GM12878 (cell line): ENCODE measurements around the gene CAMLG. TPM values are rescaled to one million over a fixed set of nuclear protein-coding genes. Genes with fewer than 3 reads are reported as not detected.

Experiments
- BACH1 ChIP-seq: fragments of 450-650 bp; IDR thresholded peaks from 2 replicates; pipeline ENCODE4 v1.6.1; 2017; ENCODE audit warnings: mild to moderate bottlenecking, borderline replicate concordance
- BHLHE40 ChIP-seq, 2 experiments: fragments of 450-650 bp in 1 of 2; IDR thresholded peaks; 2 replicates each; pipeline ENCODE4 v1.6.1; 2011 to 2017; ENCODE audit warnings: low read depth in 2 of 2, borderline replicate concordance in 1 of 2, improper control_type of control experiment in 1 of 2, low read length in 1 of 2, mild to moderate bottlenecking in 1 of 2
- CBFB ChIP-seq: IDR thresholded peaks from 2 replicates; pipeline ENCODE4 v1.6.1; 2016; ENCODE audit warnings: antibody characterized with exemption, low read depth
- CREM ChIP-seq: IDR thresholded peaks from 2 replicates; pipeline ENCODE4 v1.6.1; 2014; ENCODE audit warnings: antibody characterized with exemption, low read depth
- GATAD2B ChIP-seq: fragments of 450-650 bp; conservative IDR thresholded peaks from 2 replicates; pipeline ENCODE4 v1.6.1; 2017; ENCODE audit warnings: low read depth, mild to moderate bottlenecking, moderate library complexity
- HDAC6 ChIP-seq: fragments of 200-600 bp; sonication (generic); IDR thresholded peaks from one replicate; pipeline ENCODE4 v1.8.0; 2017; ENCODE audit warnings: antibody characterized with exemption; ENCODE audit not compliant: unreplicated experiment
- HDGF ChIP-seq: fragments of 450-650 bp; IDR thresholded peaks from 2 replicates; pipeline ENCODE4 v1.6.1; 2016; ENCODE audit warnings: antibody characterized with exemption
- JUNB ChIP-seq: IDR thresholded peaks from 2 replicates; pipeline ENCODE4 v1.6.1; 2016; ENCODE audit warnings: antibody characterized with exemption, mild to moderate bottlenecking
- KLF5 ChIP-seq: fragments of 450-650 bp; IDR thresholded peaks from 2 replicates; pipeline ENCODE4 v1.6.1; 2014; ENCODE audit warnings: mild to moderate bottlenecking; ENCODE audit not compliant: partially characterized antibody
- NFYB ChIP-seq: IDR thresholded peaks from 2 replicates; pipeline ENCODE4 v1.6.1; 2011; ENCODE audit warnings: low read depth, mild to moderate bottlenecking, low read length, improper control_type of control experiment, moderate library complexity; ENCODE audit not compliant: insufficient read depth
- NR2C1 ChIP-seq: fragments of 450-650 bp; IDR thresholded peaks from 2 replicates; pipeline ENCODE4 v1.6.1; 2017; ENCODE audit warnings: antibody characterized with exemption, mild to moderate bottlenecking, moderate library complexity
- POLR2AphosphoS5 ChIP-seq: IDR thresholded peaks from 2 replicates; pipeline ENCODE4 v1.6.1; 2011; ENCODE audit warnings: mild to moderate bottlenecking, low read length, inconsistent platforms
- POU2F2 ChIP-seq: IDR thresholded peaks from 3 replicates; pipeline ENCODE4 v1.6.1; 2011; ENCODE audit warnings: low read depth, mild to moderate bottlenecking, low read length, borderline replicate concordance
- RELB ChIP-seq: fragments of 450-650 bp; IDR thresholded peaks from 2 replicates; pipeline ENCODE4 v1.6.1; 2017; ENCODE audit warnings: low read depth, mild to moderate bottlenecking, moderate library complexity
- ZNF622 ChIP-seq: fragments of 450-650 bp; IDR thresholded peaks from 2 replicates; pipeline ENCODE4 v1.6.1; 2017; ENCODE audit warnings: mild to moderate bottlenecking, inconsistent platforms
- polyA plus RNA-seq, 11 experiments: library from polyadenylated mRNA; depleted of rRNA in 4 of 11; unstranded in 6 of 11; stranded (reverse) in 5 of 11; fragments of >200 nt; fragmentation: Nextera tagmentation in 4 of 11; fragmentation: Illumina TruSeq in 1 of 11; extraction: Ambion mirVana in 4 of 11; extraction: Trizol in 1 of 11; gene quantifications; 1 replicate in 1 of 11; 2 replicates in 10 of 11; pipeline versions ENCODE4 v1.2.1 to v1.2.3, GENCODE V29; 2011 to 2016; ENCODE audit warnings: inconsistent platforms in 2 of 11, missing spikeins in 2 of 11, low read depth in 1 of 11
- total RNA-seq, 4 experiments: library from RNA; depleted of rRNA in 3 of 4; stranded (reverse); fragments of >200 nt in 3 of 4; fragmentation: Illumina TruSeq in 1 of 4; extraction: Trizol in 1 of 4; gene quantifications; 2 replicates each; pipeline versions ENCODE4 v1.2.1 to v1.2.3, GENCODE V29; 2013 to 2021
- TF ChIP-seq, protein P1 (sequence below): fragments of 450-650 bp; formaldehyde crosslinking; IDR thresholded peaks from 2 replicates; pipeline ENCODE4 v1.4.0; 2020; ENCODE audit warnings: mild to moderate bottlenecking, moderate library complexity
- TF ChIP-seq, protein P2 (sequence below): fragments of 450-650 bp; IDR thresholded peaks from 2 replicates; pipeline ENCODE4 v1.6.1; 2017; ENCODE audit warnings: antibody characterized with exemption, mild to moderate bottlenecking, moderate library complexity
- TF ChIP-seq, protein P3 (sequence below): fragments of 450-650 bp; IDR thresholded peaks from 2 replicates; pipeline ENCODE4 v1.6.1; 2018; ENCODE audit warnings: mild to moderate bottlenecking, low read depth, moderate library complexity; ENCODE audit not compliant: partially characterized antibody

The CAMLG gene
- total and polyA plus RNA-seq, 10 of the 15 experiments (the other 5 are each of a cell fraction or from before 2014, with no cell fraction given), result 18.5 to 51.7 (median 25.5) TPM

DNA sequence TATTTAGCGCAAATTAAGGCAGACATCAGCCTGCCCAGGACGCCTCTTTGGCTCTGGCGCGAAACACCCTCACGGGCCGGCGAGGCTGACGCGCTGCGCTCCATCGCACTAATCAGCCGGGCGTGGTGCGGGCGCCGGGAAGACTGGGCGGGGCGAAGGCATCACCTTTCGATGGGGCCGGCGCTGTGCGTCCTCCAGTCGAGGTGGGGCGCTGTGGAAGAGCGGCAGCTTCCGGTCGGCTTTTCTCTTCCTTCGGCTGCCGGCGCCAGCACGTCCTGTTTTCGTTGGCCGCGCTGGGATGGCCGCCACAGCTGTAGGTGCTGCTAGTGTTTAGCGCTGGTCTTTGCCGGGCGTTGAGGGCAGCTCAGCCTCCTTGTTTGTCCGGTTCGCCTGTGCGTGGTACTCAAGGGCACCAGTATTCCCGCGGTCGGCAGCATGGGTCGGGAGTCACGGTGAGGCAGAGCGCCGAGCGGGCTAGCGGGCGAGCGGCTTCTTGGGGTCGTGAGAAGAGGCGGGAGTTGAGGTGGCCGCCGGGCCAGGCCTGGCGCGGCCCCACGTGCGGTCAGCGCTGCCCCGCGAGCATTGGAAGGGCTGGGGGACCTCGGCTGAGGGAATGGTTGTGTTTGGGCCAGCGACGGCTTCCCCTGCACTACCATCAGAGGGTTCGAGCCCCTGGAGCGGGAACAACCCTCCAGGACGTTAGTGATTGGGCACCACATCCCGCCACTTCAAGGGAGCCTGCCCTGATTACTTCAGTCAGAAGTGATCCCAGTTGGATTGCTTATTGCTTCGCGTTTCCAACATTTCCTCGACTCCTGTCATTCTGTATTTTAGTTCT lies 20.4 kb downstream of the CAMLG start, which contains the start of gene DDX46 (continued):
- TF ChIP-seq BHLHE40 (IDR thresholded peaks at IDR 0.05; ENCODE audit: borderline replicate concordance in 1 of 2, low read depth in 2 of 2, low read length in 1 of 2) (peak; percentile 66 to 86; a peak in 3 of 4 replicates), ZNF622 (no peak), CBFB (peak; percentile 34; the same call in 1 of the 2 replicates), NFYB (no peak), JUNB (no peak), HDGF (peak; percentile 71; the same call in 1 of the 2 replicates), POU2F2 (no peak), BACH1 (peak; percentile 54; the same call in 1 of the 2 replicates), HDAC6 (no peak), NR2C1 (peak; percentile 30; the same call in 1 of the 2 replicates), GATAD2B (no peak; the same call in 1 of the 2 replicates), RELB (peak; percentile 98), CREM (peak; percentile 78; the same call in 1 of the 2 replicates), KLF5 (peak; percentile 72), POLR2AphosphoS5 (peak; percentile 93)
- TF ChIP-seq, protein P1, sequence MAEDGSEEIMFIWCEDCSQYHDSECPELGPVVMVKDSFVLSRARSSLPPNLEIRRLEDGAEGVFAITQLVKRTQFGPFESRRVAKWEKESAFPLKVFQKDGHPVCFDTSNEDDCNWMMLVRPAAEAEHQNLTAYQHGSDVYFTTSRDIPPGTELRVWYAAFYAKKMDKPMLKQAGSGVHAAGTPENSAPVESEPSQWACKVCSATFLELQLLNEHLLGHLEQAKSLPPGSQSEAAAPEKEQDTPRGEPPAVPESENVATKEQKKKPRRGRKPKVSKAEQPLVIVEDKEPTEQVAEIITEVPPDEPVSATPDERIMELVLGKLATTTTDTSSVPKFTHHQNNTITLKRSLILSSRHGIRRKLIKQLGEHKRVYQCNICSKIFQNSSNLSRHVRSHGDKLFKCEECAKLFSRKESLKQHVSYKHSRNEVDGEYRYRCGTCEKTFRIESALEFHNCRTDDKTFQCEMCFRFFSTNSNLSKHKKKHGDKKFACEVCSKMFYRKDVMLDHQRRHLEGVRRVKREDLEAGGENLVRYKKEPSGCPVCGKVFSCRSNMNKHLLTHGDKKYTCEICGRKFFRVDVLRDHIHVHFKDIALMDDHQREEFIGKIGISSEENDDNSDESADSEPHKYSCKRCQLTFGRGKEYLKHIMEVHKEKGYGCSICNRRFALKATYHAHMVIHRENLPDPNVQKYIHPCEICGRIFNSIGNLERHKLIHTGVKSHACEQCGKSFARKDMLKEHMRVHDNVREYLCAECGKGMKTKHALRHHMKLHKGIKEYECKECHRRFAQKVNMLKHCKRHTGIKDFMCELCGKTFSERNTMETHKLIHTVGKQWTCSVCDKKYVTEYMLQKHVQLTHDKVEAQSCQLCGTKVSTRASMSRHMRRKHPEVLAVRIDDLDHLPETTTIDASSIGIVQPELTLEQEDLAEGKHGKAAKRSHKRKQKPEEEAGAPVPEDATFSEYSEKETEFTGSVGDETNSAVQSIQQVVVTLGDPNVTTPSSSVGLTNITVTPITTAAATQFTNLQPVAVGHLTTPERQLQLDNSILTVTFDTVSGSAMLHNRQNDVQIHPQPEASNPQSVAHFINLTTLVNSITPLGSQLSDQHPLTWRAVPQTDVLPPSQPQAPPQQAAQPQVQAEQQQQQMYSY, result no peak
- TF ChIP-seq, protein P2, sequence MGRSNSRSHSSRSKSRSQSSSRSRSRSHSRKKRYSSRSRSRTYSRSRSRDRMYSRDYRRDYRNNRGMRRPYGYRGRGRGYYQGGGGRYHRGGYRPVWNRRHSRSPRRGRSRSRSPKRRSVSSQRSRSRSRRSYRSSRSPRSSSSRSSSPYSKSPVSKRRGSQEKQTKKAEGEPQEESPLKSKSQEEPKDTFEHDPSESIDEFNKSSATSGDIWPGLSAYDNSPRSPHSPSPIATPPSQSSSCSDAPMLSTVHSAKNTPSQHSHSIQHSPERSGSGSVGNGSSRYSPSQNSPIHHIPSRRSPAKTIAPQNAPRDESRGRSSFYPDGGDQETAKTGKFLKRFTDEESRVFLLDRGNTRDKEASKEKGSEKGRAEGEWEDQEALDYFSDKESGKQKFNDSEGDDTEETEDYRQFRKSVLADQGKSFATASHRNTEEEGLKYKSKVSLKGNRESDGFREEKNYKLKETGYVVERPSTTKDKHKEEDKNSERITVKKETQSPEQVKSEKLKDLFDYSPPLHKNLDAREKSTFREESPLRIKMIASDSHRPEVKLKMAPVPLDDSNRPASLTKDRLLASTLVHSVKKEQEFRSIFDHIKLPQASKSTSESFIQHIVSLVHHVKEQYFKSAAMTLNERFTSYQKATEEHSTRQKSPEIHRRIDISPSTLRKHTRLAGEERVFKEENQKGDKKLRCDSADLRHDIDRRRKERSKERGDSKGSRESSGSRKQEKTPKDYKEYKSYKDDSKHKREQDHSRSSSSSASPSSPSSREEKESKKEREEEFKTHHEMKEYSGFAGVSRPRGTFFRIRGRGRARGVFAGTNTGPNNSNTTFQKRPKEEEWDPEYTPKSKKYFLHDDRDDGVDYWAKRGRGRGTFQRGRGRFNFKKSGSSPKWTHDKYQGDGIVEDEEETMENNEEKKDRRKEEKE, result no peak
- TF ChIP-seq, protein P3, sequence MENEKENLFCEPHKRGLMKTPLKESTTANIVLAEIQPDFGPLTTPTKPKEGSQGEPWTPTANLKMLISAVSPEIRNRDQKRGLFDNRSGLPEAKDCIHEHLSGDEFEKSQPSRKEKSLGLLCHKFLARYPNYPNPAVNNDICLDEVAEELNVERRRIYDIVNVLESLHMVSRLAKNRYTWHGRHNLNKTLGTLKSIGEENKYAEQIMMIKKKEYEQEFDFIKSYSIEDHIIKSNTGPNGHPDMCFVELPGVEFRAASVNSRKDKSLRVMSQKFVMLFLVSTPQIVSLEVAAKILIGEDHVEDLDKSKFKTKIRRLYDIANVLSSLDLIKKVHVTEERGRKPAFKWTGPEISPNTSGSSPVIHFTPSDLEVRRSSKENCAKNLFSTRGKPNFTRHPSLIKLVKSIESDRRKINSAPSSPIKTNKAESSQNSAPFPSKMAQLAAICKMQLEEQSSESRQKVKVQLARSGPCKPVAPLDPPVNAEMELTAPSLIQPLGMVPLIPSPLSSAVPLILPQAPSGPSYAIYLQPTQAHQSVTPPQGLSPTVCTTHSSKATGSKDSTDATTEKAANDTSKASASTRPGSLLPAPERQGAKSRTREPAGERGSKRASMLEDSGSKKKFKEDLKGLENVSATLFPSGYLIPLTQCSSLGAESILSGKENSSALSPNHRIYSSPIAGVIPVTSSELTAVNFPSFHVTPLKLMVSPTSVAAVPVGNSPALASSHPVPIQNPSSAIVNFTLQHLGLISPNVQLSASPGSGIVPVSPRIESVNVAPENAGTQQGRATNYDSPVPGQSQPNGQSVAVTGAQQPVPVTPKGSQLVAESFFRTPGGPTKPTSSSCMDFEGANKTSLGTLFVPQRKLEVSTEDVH, result no peak
